PC-9 (cell line): ENCODE results near the gene ABHD8. TPM values are rescaled to one million over a fixed set of nuclear protein-coding genes. Genes with fewer than 3 reads are reported as not detected.
"Not testable (repeated sequence)": the region's sequence is repeated elsewhere in the genome, so short reads cannot be mapped to it uniquely, and the experiment has no call there.

Experiments used
- BruUV-seq: library from RNA; stranded (reverse); fragments of 400-500 nt; replicated peaks from 2 replicates; lab custom pipeline; 2021; lab: Mats Ljungman, UMichigan
- CTCF ChIA-PET: fragments of 300-600 bp; sonication (Branson Sonifier 250); formaldehyde crosslinking; loops from one replicate; lab custom pipeline; 2022; ENCODE audit warnings: antibody characterized with exemption; lab: Charles Lee
- POLR2A ChIA-PET: fragments of 300-600 bp; sonication (Branson Sonifier 250); formaldehyde crosslinking; loops from one replicate; lab custom pipeline; 2022; ENCODE audit warnings: antibody characterized with exemption; ENCODE audit not compliant: unreplicated experiment; lab: Charles Lee
- DNase-seq, 2 experiments: peaks; one replicate each; pipeline versions ENCODE4 v3.0.0 to v3.0.0-alpha.2; 2015 to 2022; ENCODE audit warnings: mixed read lengths in 1 of 2
- H2AFZ ChIP-seq: fragments of 200-600 bp; sonication (generic); 2 replicates; pipeline ENCODE4 v1.8.1; 2017; ENCODE audit warnings: antibody characterized with exemption
- H3F3A ChIP-seq: fragments of 200-600 bp; sonication (generic); 2 replicates; pipeline ENCODE4 v1.8.1; 2017; ENCODE audit warnings: antibody characterized with exemption, mild to moderate bottlenecking, low read depth; ENCODE audit not compliant: insufficient read depth
- H3K27ac ChIP-seq: fragments of 200-600 bp; sonication (generic); 2 replicates; pipeline ENCODE4 v1.6.1; 2016; ENCODE audit warnings: mixed run types
- H3K27me3 ChIP-seq: fragments of 200-600 bp; sonication (generic); 2 replicates; pipeline ENCODE4 v1.6.1; 2016; ENCODE audit warnings: low read depth, mixed run types; ENCODE audit not compliant: insufficient read depth
- H3K36me3 ChIP-seq: fragments of 200-600 bp; sonication (generic); 2 replicates; pipeline ENCODE4 v1.6.1; 2016; ENCODE audit warnings: low read depth, mixed run types
- H3K4me1 ChIP-seq: fragments of 200-600 bp; sonication (generic); replicated peaks from 2 replicates; pipeline ENCODE4 v1.6.1; 2016; ENCODE audit warnings: mixed run types; ENCODE audit not compliant: insufficient read depth
- H3K4me2 ChIP-seq: fragments of 200-600 bp; sonication (generic); 2 replicates; pipeline ENCODE4 v1.6.1; 2017; ENCODE audit warnings: mixed run types
- H3K4me3 ChIP-seq: fragments of 200-600 bp; sonication (generic); 2 replicates; pipeline ENCODE4 v1.6.1; 2016; ENCODE audit warnings: mixed run types
- H3K79me2 ChIP-seq: fragments of 200-600 bp; sonication (generic); 2 replicates; pipeline ENCODE4 v1.6.1; 2017; ENCODE audit warnings: low read depth, mixed run types
- H3K9me2 ChIP-seq: fragments of 200-600 bp; sonication (generic); 2 replicates; pipeline ENCODE4 v1.8.1; 2017; ENCODE audit warnings: mild to moderate bottlenecking; ENCODE audit not compliant: insufficient read depth
- H3K9me3 ChIP-seq: fragments of 200-600 bp; sonication (generic); 2 replicates; pipeline ENCODE4 v1.8.1; 2016; ENCODE audit warnings: low read depth; ENCODE audit not compliant: insufficient read depth
- H4K20me1 ChIP-seq: fragments of 200-600 bp; sonication (generic); 2 replicates; pipeline ENCODE4 v1.8.1; 2017; ENCODE audit not compliant: insufficient read depth
- CTCF ChIP-seq: fragments of 200-600 bp; sonication (generic); conservative IDR thresholded peaks from 2 replicates; pipeline ENCODE4 v1.6.1; 2017; ENCODE audit warnings: mixed run types, antibody characterized with exemption, mild to moderate bottlenecking, moderate library complexity
- EZH2 ChIP-seq: fragments of 200-600 bp; sonication (generic); IDR thresholded peaks from 2 replicates; pipeline ENCODE4 v1.8.0; 2017; ENCODE audit warnings: antibody characterized with exemption, low read depth
- intact Hi-C: fragments of 100-400 bp; cut with micrococcal nuclease; formaldehyde crosslinking; loops from one replicate; pipeline ENCODE4 v1.10.0; 2022; ENCODE audit not compliant: unreplicated experiment
- total RNA-seq: library from RNA; stranded (reverse); gene quantifications from 2 replicates; pipeline ENCODE4 v1.2.3, GENCODE V29; 2021

The ABHD8 gene
- total RNA-seq, 1 experiment from 2014 or later = 37.5 TPM

- H3F3A ChIP-seq = peaks cover 29% of the 10 kb centered on the region
- H3K4me2 ChIP-seq = no peak overlapping the region
- H3K79me2 ChIP-seq = no peaks in the 10 kb centered on the region
- ChIA-PET CTCF (no interaction called here), POLR2A (no interaction called here)
- H4K20me1 ChIP-seq = no peaks in the 10 kb centered on the region
- peaks cover 23% of the 10 kb centered on the region for H3K36me3 ChIP-seq
- no peak overlapping the region for H2AFZ ChIP-seq
- DNase-seq = no peak
- no peak overlapping the region for H3K27ac ChIP-seq
- H3K9me3 ChIP-seq = no peaks in the 10 kb centered on the region
- H3K4me3 ChIP-seq = no peak overlapping the region
- H3K4me1 ChIP-seq = no peaks in the 10 kb centered on the region
- intact Hi-C loops = no loop called here
- no TSS peak for BruUV-seq
- TF ChIP-seq CTCF (no peak), EZH2 (no peak)
- H3K9me2 ChIP-seq = no peaks in the 10 kb centered on the region
- no peaks in the 10 kb centered on the region for H3K27me3 ChIP-seq
Observed at GRCh38 chr19:17275441-17276175, 27.6 kb downstream of the ABHD8 start.

GRCh38 chr19:17274892-17275291 lies 28.3 kb downstream of the ABHD8 start:
- H3K79me2 ChIP-seq, H4K20me1 ChIP-seq, H3K27ac ChIP-seq, H3K4me3 ChIP-seq, POLR2A ChIA-PET, H3K4me1 ChIP-seq, intact Hi-C loops, H3K4me2 ChIP-seq, H3K9me3 ChIP-seq, CTCF ChIA-PET, DNase-seq, H2AFZ ChIP-seq, BruUV-seq, H3K27me3 ChIP-seq, H3K9me2 ChIP-seq: not testable (repeated sequence)
- peaks cover 22% of the 10 kb centered on the region for H3F3A ChIP-seq
- peaks cover 23% of the 10 kb centered on the region for H3K36me3 ChIP-seq

GRCh38 chr19:17268754-17269153 lies 34.5 kb downstream of the ABHD8 start:
- Histone ChIP-seq H3K4me1 (peaks cover 25% of the 10 kb centered on the region), H3F3A (peaks cover 27% of the 10 kb centered on the region), H3K9me3 (no peaks in the 10 kb centered on the region), H3K79me2 (peaks cover 17% of the 10 kb centered on the region), H4K20me1 (no peaks in the 10 kb centered on the region), H2AFZ (no peak overlapping the region), H3K27ac (no peak overlapping the region), H3K9me2 (no peaks in the 10 kb centered on the region), H3K27me3 (no peaks in the 10 kb centered on the region), H3K4me2 (peak overlapping the region; percentile 90), H3K36me3 (peaks cover 11% of the 10 kb centered on the region; the same call in 1 of the 2 replicates), H3K4me3 (peak overlapping the region; percentile 86; the same call in 1 of the 2 replicates)
- ChIA-PET CTCF (interaction anchor here (0.7 kb wide), 1 partner anchor 42 kb away, joined by 7 read pairs; no protein-coding TSS in a partner anchor), POLR2A (no interaction called here)
- DNase-seq = no peak
- BruUV-seq = no TSS peak
- TF ChIP-seq EZH2 (no peak), CTCF (no peak)
- intact Hi-C loops = no loop called here
